ENCODE data around the gene MARK4. TPM values are rescaled to one million over a fixed set of nuclear protein-coding genes. Genes with fewer than 3 reads are reported as not detected.

Gene MARK4
- total and polyA plus RNA-seq, 9 donors, result 14.2 to 53.3 (median 43.1) TPM

DNA sequence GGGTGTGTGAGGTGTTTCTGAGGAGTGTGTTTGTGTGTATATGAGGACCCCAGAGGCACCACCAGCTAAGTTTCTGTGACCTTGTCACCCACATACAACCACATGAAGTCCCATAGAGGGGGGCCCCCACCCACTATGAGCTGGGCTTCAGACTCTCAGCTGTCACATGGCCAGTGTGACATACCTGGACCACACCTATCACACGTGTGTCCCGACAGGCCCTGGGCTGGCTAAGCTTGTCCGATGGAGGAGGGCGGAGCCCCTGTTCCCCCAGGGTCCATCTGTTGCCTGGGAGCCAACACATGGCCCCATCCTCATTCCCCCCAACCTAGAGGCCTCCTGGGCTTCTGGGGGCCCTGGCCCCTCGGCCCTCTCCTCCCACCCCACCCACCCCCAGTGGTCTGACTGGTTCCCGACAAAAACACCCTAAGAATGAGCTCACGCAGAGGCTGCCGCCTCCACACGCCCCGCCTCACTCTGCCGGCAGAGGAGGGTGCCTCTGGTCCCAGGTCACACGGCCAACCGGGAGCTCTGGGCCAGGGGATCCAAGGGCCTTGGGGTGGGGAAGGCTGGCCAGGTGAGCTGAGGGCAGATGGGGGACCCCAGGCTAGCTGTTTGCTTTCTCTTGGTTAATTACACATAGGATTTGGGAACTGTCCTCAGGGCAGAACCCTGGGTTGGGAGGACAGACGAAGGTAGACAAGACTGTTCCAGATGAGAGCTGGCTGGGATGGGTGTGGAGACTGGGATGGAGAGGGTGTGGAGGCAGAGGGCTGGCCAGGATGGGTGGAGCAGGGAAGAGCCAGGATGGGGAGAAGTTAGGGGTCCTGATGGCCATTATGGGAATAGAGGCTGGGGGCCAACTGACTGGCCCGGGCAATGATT is 93.8 kb downstream of the MARK4 start:
- WGBS, 3 donors, result 42 to 48% (median 46%) methylated on average over 14 to 15 of the region's 15 CpGs
- no peaks in the 10 kb centered on the region for H3K4me1 ChIP-seq (ENCODE audit: insufficient read depth)
- no peaks in the 10 kb centered on the region for H3K9me3 ChIP-seq
- no peaks in the 10 kb centered on the region for H3K36me3 ChIP-seq
- no peak overlapping the region for H3K4me3 ChIP-seq
- intact Hi-C loops (cut with DNase I), result no loop called here
- H3K27me3 ChIP-seq, result peaks cover 2% of the 10 kb centered on the region
- no peak overlapping the region for H3K27ac ChIP-seq
- DNase-seq, result no peak
- no peak for TF ChIP-seq EP300 (IDR thresholded peaks at IDR 0.05)
- TF ChIP-seq, protein P1, sequence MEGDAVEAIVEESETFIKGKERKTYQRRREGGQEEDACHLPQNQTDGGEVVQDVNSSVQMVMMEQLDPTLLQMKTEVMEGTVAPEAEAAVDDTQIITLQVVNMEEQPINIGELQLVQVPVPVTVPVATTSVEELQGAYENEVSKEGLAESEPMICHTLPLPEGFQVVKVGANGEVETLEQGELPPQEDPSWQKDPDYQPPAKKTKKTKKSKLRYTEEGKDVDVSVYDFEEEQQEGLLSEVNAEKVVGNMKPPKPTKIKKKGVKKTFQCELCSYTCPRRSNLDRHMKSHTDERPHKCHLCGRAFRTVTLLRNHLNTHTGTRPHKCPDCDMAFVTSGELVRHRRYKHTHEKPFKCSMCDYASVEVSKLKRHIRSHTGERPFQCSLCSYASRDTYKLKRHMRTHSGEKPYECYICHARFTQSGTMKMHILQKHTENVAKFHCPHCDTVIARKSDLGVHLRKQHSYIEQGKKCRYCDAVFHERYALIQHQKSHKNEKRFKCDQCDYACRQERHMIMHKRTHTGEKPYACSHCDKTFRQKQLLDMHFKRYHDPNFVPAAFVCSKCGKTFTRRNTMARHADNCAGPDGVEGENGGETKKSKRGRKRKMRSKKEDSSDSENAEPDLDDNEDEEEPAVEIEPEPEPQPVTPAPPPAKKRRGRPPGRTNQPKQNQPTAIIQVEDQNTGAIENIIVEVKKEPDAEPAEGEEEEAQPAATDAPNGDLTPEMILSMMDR (IDR thresholded peaks at IDR 0.05), result no peak
- no peak for TF ChIP-seq POLR2A (IDR thresholded peaks at IDR 0.05)

DNA sequence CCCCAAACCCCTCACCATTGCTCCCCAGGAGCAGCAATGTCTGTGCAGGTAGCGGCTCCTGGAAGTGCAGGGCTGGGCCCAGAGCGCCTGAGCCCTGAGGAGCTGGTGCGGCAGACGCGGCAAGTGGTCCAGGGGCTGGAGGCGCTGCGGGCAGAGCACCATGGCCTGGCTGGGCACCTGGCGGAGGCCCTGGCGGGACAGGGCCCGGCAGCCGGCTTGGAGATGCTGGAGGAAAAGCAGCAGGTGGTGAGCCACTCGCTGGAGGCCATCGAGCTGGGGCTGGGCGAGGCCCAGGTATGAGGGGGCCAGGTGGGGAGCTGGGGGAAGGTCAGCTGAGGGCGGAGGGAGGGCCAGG is 94.4 kb downstream of the MARK4 start:
- no peaks in the 10 kb centered on the region for H3K4me1 ChIP-seq (ENCODE audit: insufficient read depth)
- WGBS, 3 donors, result 80 to 82% (median 81%) methylated on average over 15 of the region's 15 CpGs
- TF ChIP-seq, protein P1 (IDR thresholded peaks at IDR 0.05), result no peak
- TF ChIP-seq POLR2A (IDR thresholded peaks at IDR 0.05) (no peak), EP300 (IDR thresholded peaks at IDR 0.05) (no peak)
- H3K9me3 ChIP-seq, result no peaks in the 10 kb centered on the region
- no peaks in the 10 kb centered on the region for H3K36me3 ChIP-seq
- no peak overlapping the region for H3K27ac ChIP-seq
- intact Hi-C loops (cut with DNase I), result no loop called here
- DNase-seq, result no peak
- peaks cover 2% of the 10 kb centered on the region for H3K27me3 ChIP-seq
- H3K4me3 ChIP-seq, result no peak overlapping the region

- H3K4me1 ChIP-seq (ENCODE audit: insufficient read depth), result no peaks in the 10 kb centered on the region
- no peaks in the 10 kb centered on the region for H3K36me3 ChIP-seq
- H3K27ac ChIP-seq, result no peak overlapping the region
- TF ChIP-seq POLR2A (IDR thresholded peaks at IDR 0.05), result no peak
- TF ChIP-seq, protein P1 (IDR thresholded peaks at IDR 0.05), result no peak
- TF ChIP-seq EP300 (IDR thresholded peaks at IDR 0.05), result no peak
- no peak for DNase-seq
- no peaks in the 10 kb centered on the region for H3K9me3 ChIP-seq
- no peak overlapping the region for H3K4me3 ChIP-seq
- intact Hi-C loops (cut with DNase I), result no loop called here
- H3K27me3 ChIP-seq, result peaks cover 2% of the 10 kb centered on the region
- 13 to 30% (median 14%) methylated on average over 12 to 27 of the region's 27 CpGs for WGBS, 3 donors
Observed at GRCh38 chr19:45346449-45346848, 95.4 kb downstream of the MARK4 start.

- DNase-seq, result no peak
- H3K4me1 ChIP-seq (ENCODE audit: insufficient read depth), result no peaks in the 10 kb centered on the region
- no peak overlapping the region for H3K27ac ChIP-seq
- no peak overlapping the region for H3K4me3 ChIP-seq
- intact Hi-C loops (cut with DNase I), result no loop called here
- H3K36me3 ChIP-seq, result no peaks in the 10 kb centered on the region
- H3K9me3 ChIP-seq, result no peaks in the 10 kb centered on the region
- H3K27me3 ChIP-seq, result peaks cover 2% of the 10 kb centered on the region
- TF ChIP-seq, protein P1 (IDR thresholded peaks at IDR 0.05), result no peak
- TF ChIP-seq EP300 (IDR thresholded peaks at IDR 0.05) (no peak), POLR2A (IDR thresholded peaks at IDR 0.05) (no peak)
- 48 to 58% (median 50%) methylated on average over 25 of the region's 25 CpGs for WGBS, 3 donors
Observed at GRCh38 chr19:45347570-45348366, 96.7 kb downstream of the MARK4 start.

All from ovary (tissue), 9 donors.